Heart right ventricle (tissue), 16 donors: ENCODE measurements around the gene COPS9. TPM values are rescaled to one million over a fixed set of nuclear protein-coding genes. Genes with fewer than 3 reads are reported as not detected.

Experiments
- ATAC-seq, 8 donors: fragments of 200-7000 bp; cut with Tn5 transposase; one replicate each; pipeline ENCODE4 v1.9.1; 2020; ENCODE audit warnings: mild to moderate bottlenecking in 8 of 8, moderate library complexity in 8 of 8, moderate number of reproducible peaks in 1 of 8
- DNase-seq, 2 donors: peaks; one replicate each; pipeline ENCODE4 v3.0.0-alpha.2; 2020
- H3K27ac ChIP-seq, 10 donors: fragments of 200-600 bp; sonication (generic) in 2 of 10; one replicate each; pipeline versions ENCODE4 v1.5.0 to v1.8.0; 2020 to 2022; ENCODE audit warnings: mild to moderate bottlenecking in 3 of 10
- H3K27me3 ChIP-seq, 7 donors: fragments of 200-600 bp; one replicate each; pipeline ENCODE4 v1.8.0; 2021 to 2022; ENCODE audit warnings: mild to moderate bottlenecking in 2 of 7
- H3K36me3 ChIP-seq, 9 donors: fragments of 200-600 bp; sonication (generic) in 1 of 9; one replicate each; pipeline versions ENCODE4 v1.5.0 to v1.8.0; 2020 to 2022; ENCODE audit warnings: mild to moderate bottlenecking in 2 of 9
- H3K4me1 ChIP-seq, 9 donors: fragments of 200-600 bp; sonication (generic) in 1 of 9; one replicate each; pipeline versions ENCODE4 v1.5.0 to v1.8.0; 2020 to 2022; ENCODE audit warnings: mild to moderate bottlenecking in 4 of 9
- H3K4me3 ChIP-seq, 10 donors: fragments of 200-600 bp; sonication (generic) in 2 of 10; one replicate each; pipeline versions ENCODE4 v1.5.0 to v1.8.0; 2020 to 2022; ENCODE audit warnings: mild to moderate bottlenecking in 7 of 10, moderate library complexity in 2 of 10
- H3K9me3 ChIP-seq, 11 donors: fragments of 200-600 bp in 10 of 11; sonication (generic) in 2 of 11; one replicate each; pipeline versions ENCODE4 v1.5.0 to v1.8.0; 2013 to 2022; ENCODE audit warnings: mild to moderate bottlenecking in 2 of 11, control low read depth in 1 of 11, moderate library complexity in 1 of 11
- WGBS, 2 donors: extraction: QIAGEN DNeasy Blood & Tissue Kit; methylation state at CpG; one replicate each; pipeline ENCODE4 v1.1.7; 2013; ENCODE audit warnings: inconsistent platforms in 1 of 2; 5-methylcytosine and 5-hydroxymethylcytosine counted together
- intact Hi-C, 10 donors: fragments of 100-400 bp; cut with DNase I; formaldehyde crosslinking; loops; one replicate each; pipeline versions ENCODE4 v1.11.1 to v1.14.2; 2022
- polyA plus RNA-seq, 2 donors: library from polyadenylated mRNA; stranded (reverse); fragments of 200-250 nt; gene quantifications; one replicate each; pipeline ENCODE4 v1.2.3, GENCODE V29; 2013
- total RNA-seq, 10 donors: library from RNA; stranded (reverse); fragmentation: NEBNext Ultra II Directional in 3 of 10; extraction: Animal tissue kit (Norgen Biotek cat#: 25700) in 3 of 10; gene quantifications; one replicate each; pipeline versions ENCODE4 v1.2.1 to v1.2.4, GENCODE V29; 2021 to 2023
- TF ChIP-seq, protein P1 (sequence below), 9 donors: fragments of 200-600 bp; sonication (generic) in 2 of 9; IDR thresholded peaks; one replicate each; pipeline versions ENCODE4 v1.5.0 to v1.8.0; 2021 to 2022; ENCODE audit warnings: antibody characterized with exemption in 9 of 9, mild to moderate bottlenecking in 5 of 9, moderate library complexity in 1 of 9
- donor health status: Arrhythmogenic right ventricular cardiomyopathy.
- donor health status: ischemic (EF 13 %, LVEDD 7.1; RV severe dilation, severe dysfunction).
- donor health status: healthy with polysubstance abuse.
- donor health status: DM: no; HTN: yes; CAD: no.
- donor health status: DM: no; HTN: no; CAD: no.
- donor health status: ischemic (EF 25% LVEDD 6.9; RV normal size, moderate dysfunction).
- donor health status: ischemic (EF 25% LVEDD 5.7; RV mildly dilated, moderate dysfunction).
- donor health status: healthy.
- donor health status: DM: yes; HTN: yes; CAD: no.
- donor health status: Ischemic cardiomyopathy.
- donor health status: ischemic (EF 35%, LVEDD 5.7; RV mildly dilated, moderate dysfunction).
- donor health status: nonischemic (EF 11% LVEDD 7.7; RV severe dilation, severe dysfunction).
- donor health status: DM: yes; HTN: yes; CAD: no.
- donor health status: PGD.
- donor health status: ischemic (EF 29% LVEDD 5.4; RV normal size, mild dysfunction).
- donor health status: nonischemic (EF 23%, LVEDD 6.1; RV moderate dilation, normal function).

COPS9 gene
- total and polyA plus RNA-seq, 12 donors = 135 to 495 (median 169) TPM

DNA sequence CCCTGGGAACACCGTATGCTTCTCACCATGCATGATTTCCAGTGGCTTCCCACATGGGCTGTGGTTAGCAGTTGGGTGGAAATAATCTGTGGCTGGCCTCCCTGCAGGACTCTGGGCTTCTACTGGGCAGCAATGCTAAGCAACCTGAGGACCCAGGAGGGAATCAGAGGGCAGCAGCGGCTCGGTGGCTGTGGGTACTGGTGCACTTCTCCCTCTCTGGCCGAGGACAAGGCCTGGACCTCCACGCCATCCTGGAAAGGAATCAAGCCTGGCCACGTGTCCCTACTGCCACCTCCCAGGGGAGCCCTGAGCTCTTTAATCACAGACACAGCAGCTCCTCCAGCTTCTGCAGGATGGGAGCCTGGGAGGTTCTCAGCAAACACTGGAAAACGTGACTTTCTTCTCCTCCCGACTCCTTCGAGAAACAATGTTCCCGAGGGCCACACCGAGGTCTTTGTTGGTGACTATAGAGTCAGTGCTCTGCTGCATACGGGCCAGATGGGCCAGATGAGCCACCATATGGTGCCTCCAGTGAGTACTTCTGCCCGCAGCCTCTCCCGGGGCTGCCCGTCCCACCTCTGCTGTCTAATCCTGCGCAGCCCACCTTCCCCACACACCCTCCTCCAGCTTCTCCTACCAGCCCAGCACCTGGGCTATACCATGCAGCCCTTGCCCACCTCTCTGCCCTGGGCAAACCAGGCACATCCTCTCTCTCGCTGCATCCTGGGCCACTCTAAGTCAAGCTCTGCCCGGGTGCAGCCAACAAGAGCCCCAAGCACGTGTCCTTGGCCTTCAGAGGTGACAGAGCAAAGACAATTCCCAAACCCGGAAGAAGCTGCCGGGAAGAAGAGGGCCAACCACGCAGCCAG, 47.1 kb upstream of the COPS9 start:
- TF ChIP-seq, protein P1, sequence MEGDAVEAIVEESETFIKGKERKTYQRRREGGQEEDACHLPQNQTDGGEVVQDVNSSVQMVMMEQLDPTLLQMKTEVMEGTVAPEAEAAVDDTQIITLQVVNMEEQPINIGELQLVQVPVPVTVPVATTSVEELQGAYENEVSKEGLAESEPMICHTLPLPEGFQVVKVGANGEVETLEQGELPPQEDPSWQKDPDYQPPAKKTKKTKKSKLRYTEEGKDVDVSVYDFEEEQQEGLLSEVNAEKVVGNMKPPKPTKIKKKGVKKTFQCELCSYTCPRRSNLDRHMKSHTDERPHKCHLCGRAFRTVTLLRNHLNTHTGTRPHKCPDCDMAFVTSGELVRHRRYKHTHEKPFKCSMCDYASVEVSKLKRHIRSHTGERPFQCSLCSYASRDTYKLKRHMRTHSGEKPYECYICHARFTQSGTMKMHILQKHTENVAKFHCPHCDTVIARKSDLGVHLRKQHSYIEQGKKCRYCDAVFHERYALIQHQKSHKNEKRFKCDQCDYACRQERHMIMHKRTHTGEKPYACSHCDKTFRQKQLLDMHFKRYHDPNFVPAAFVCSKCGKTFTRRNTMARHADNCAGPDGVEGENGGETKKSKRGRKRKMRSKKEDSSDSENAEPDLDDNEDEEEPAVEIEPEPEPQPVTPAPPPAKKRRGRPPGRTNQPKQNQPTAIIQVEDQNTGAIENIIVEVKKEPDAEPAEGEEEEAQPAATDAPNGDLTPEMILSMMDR (IDR thresholded peaks at IDR 0.05) = no peak
- H3K4me1 ChIP-seq = no peaks in the 10 kb centered on the region
- H3K27ac ChIP-seq = no peak overlapping the region
- no peaks in the 10 kb centered on the region for H3K36me3 ChIP-seq
- intact Hi-C loops = no loop called here
- WGBS, 2 donors = 76 to 78% methylated on average over 21 to 22 of the region's 22 CpGs
- DNase-seq (no peak), ATAC-seq (no peak)
- peaks cover 0 to 7% (median 0%) of the 10 kb centered on the region in 11 donors for H3K9me3 ChIP-seq
- H3K27me3 ChIP-seq = peaks cover 0 to 53% (median 13%) of the 10 kb centered on the region in 7 donors
- no peak overlapping the region for H3K4me3 ChIP-seq

DNA sequence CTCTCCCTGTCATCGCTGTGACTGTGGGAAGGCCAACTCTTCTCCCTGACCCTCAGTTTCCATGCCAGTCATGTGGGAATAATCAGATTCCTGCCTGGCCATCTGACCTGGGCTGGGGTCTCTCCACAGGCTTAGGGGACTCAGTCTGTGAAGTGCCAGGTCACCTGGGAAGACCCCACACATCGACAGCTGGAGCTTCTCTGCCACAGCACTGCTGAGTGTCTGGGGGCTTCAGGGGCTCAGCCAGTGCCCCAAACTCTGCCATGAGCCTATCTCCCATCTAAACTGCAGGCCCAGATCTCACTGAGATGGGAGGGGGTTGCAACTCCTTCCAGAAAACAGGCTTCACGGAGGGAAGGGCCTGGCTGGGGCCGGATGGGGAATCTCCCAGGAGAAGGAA, 46.4 kb upstream of the COPS9 start:
- 76 to 85% methylated on average over 4 of the region's 4 CpGs for WGBS, 2 donors
- H3K4me3 ChIP-seq = no peak overlapping the region
- H3K36me3 ChIP-seq = no peaks in the 10 kb centered on the region
- TF ChIP-seq, protein P1 (IDR thresholded peaks at IDR 0.05) = no peak
- intact Hi-C loops = no loop called here
- ATAC-seq = no peak
- peaks cover 0 to 59% (median 14%) of the 10 kb centered on the region in 7 donors for H3K27me3 ChIP-seq
- no peaks in the 10 kb centered on the region for H3K4me1 ChIP-seq
- H3K9me3 ChIP-seq = peaks cover 0 to under 1% (median 0%) of the 10 kb centered on the region in 11 donors
- no peak overlapping the region for H3K27ac ChIP-seq
- DNase-seq = no peak

DNA sequence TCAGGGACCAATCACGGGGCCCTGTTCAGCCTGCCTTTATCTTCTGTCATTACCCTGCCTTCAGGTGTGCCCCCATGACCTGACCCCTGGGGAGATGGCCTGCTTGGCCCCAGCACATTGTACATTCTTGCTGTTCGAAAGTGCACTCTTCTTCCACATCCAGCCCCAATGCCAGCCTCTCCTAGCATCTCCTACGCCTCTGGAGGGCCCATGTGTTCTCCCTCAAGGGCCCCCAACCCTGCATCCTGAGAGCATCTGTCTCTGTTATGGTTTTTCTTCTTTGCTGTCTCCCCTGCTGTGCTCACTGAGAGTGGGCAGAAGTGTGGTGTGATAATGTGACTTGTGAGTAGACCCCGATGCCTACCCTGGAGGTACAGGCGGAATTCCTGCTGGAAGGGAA, 45.9 kb upstream of the COPS9 start:
- ATAC-seq (no peak), DNase-seq (no peak)
- Histone ChIP-seq H3K4me3 (no peak overlapping the region), H3K27ac (no peak overlapping the region), H3K9me3 (no peaks in the 10 kb centered on the region), H3K4me1 (no peaks in the 10 kb centered on the region), H3K27me3 (peaks cover 0 to 64% (median 17%) of the 10 kb centered on the region in 7 donors), H3K36me3 (no peaks in the 10 kb centered on the region)
- WGBS, 2 donors = 80 to 86% methylated on average over 5 of the region's 5 CpGs
- TF ChIP-seq, protein P1 (IDR thresholded peaks at IDR 0.05) = no peak
- intact Hi-C loops = no loop called here

DNA sequence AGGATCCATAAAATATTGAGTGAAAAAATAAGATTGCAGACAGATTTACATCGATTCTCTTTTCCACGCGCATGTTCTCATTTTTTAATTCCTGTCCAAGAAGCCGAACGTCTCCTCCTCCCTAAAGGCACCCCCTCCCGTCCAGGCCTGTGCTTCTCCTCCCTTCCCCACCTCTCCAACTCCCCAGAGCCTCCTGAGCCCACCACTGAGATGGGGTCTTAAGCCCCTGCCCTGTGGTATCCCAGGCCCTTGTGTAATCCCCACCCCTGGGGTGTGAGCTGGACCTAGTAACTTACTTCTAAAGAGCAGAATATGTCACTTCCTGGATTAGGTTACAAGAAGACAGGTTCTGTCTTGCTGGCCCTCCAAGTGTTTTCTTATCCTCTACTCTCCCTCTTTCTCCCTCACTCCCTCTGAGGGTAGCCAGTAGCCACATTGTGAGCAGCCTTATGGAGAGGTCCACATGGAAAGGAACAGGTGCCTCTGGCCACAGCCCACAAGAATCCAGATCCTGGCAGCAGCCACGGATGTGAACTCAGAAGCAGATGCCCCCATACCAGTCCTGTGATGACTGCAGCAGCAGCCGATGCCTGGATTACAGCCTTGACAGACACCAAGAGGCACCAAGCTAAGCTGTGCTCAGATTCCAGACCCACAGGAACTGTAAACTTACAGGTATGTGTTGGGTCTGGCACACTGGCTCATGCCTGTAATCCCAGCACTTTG, 44.0 kb upstream of the COPS9 start:
- Histone ChIP-seq H3K9me3 (no peaks in the 10 kb centered on the region), H3K27me3 (peaks cover 0 to 69% (median 20%) of the 10 kb centered on the region in 7 donors), H3K27ac (no peak overlapping the region), H3K4me1 (no peaks in the 10 kb centered on the region), H3K36me3 (no peaks in the 10 kb centered on the region), H3K4me3 (no peak overlapping the region)
- TF ChIP-seq, protein P1 (IDR thresholded peaks at IDR 0.05) = no peak
- DNase-seq (no peak), ATAC-seq (no peak)
- 76% methylated on average over 8 of the region's 8 CpGs for WGBS, 2 donors
- intact Hi-C loops = no loop called here
